Measurements from ENCODE around the gene IPO11.
A peak's percentile ranks its signal among the peaks of the same experiment; 100 is the strongest.

IPO11 gene

GRCh38 chr5:62575066-62575465, 162.5 kb downstream of the IPO11 start:
- DNase-seq: no peak

DNA sequence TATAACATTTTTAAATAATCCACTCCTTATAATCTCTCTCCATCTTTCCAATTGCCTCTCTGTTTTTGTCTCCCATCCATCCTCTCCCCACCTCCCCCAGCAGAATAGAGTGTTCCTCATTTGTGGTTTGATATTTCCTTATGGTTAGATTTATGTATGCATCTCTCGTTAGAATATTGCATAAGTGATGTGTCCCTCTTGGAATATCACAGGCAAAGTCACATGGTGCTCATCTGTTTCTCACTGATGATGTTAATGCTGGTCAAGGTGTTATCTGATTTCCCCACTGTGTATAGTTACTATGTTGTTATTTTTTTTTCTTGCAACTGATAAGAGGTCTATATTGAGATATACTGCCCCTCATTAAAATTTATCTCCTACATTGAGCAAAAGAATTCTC, 162.9 kb downstream of the IPO11 start:
- DNase-seq: no peak

- DNase-seq: no peak
Observed at GRCh38 chr5:62576570-62577170, 164.1 kb downstream of the IPO11 start.

GRCh38 chr5:62577488-62577887, 164.9 kb downstream of the IPO11 start:
- no peak for DNase-seq

- DNase-seq: peak; percentile 30 to 80
Observed at GRCh38 chr5:62578540-62578939, 166.0 kb downstream of the IPO11 start, which contains the start of gene LRRC70. Gene LRRC70, plus strand, starts transcription at chr5:62578819. Its CDS starts 620 bp downstream, at chr5:62579439.

DNA sequence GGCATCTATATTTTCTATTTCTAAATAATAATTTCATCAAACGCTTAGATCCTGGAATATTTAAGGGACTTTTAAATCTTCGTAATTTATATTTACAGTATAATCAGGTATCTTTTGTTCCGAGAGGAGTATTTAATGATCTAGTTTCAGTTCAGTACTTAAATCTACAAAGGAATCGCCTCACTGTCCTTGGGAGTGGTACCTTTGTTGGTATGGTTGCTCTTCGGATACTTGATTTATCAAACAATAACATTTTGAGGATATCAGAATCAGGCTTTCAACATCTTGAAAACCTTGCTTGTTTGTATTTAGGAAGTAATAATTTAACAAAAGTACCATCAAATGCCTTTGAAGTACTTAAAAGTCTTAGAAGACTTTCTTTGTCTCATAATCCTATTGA, 167.2 kb downstream of the IPO11 start:
- no peak for DNase-seq

DNA sequence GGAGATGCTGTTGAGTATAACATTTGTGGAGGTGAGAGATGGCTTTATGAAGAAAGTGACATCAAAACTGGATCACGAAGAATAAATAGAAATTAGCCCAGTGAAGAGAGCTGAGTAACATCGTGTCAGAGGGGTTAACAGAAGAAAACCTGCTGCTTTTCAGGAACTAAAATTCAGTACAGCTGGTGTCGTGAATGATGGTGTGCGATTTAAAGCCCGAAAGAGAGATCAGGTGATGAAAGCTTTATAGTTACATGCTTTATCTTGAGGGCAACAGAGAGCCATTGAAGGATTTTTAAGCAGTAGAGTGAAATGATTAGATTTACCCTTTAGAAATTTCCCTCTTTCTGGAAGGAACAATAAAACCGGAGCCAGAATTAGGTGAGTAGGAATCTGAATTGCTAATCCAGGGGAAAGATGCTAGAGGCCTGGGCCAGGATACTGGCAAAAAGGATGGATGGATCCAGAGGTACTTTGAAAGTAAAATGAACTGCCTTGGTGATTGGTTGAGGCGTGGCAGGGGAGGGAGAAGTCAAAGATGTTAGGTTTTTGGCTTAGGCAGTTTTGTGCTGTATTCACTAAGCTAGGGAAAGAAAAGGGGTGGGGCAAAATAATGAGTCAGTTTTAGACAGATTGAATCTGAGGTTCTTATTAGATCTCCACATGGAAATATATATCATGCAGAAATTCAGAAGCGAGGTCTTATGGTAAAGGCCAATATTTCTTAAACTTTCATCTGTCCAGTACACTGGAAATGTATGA, 169.5 kb downstream of the IPO11 start:
- no peak for DNase-seq

DNA sequence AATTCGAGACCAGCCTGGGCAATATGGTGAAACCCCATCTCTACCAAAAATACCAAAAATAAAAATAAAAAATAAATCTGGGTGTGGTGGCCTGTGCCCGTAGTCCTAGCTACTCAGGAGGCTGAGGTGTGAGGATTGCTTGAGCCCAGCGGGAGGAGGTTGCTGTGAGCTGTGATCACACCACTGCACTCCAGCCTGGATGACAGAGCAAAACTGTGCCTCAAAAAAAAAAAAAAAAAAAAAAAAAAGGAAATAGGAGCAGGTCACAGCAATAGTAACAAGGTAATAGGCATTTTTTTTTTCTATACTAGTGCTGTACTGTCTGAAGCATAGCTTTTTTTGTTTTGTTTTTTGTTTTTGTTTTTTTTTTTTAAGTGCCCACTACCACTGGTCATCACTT, 171.8 kb downstream of the IPO11 start:
- no peak for DNase-seq

- DNase-seq: no peak
Observed at GRCh38 chr5:62585306-62585705, 172.7 kb downstream of the IPO11 start.

- no peak for DNase-seq
Observed at GRCh38 chr5:62585751-62586150, 173.2 kb downstream of the IPO11 start.

DNA sequence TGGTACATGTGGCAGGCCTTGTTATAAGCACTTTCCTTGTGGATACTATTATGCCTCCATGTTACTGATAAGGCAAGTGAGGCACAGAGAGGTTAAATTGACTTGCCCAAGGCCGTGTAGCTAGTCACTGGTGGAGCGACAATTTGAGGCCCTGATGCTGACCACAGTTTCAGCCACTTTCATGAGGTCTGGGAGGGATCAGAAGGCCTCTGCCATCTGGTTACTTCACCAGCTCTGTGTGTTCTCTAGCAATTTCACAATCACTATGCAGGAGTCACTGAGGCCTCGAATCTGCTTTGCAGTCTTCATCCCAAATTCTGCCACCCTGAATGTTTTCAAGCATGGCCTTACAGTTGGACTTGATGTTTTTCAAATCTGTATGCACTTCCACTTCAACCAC, 175.2 kb downstream of the IPO11 start:
- DNase-seq: peak in 1 of 2 donors; percentile 14

GRCh38 chr5:62588668-62589067, 176.1 kb downstream of the IPO11 start:
- no peak for DNase-seq

DNA sequence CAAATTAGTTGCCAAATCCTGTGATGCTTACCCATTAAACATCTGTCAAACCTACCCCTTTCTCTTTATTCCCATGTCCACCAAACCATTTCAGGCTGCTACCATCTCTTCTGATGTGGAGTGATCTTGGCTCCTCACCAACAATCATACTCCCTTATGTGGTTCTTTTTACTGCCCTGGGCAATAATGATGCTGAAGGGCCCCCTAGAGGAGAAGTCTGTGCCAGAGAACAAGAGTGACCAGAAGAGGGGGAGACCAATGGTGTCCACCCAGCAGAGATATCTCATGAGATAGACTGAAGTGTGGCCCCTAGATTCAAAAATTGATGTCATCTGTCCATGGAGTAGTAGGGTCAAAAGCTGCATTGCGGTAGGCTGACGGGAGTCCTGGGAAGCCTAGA, 176.9 kb downstream of the IPO11 start:
- DNase-seq: no peak

- DNase-seq: no peak
Observed at GRCh38 chr5:62590387-62590786, 177.8 kb downstream of the IPO11 start.

- peak; percentile 74 to 78 for DNase-seq
Observed at GRCh38 chr5:62592558-62592957, 180.0 kb downstream of the IPO11 start.

GRCh38 chr5:62593331-62593730, 180.8 kb downstream of the IPO11 start:
- no peak for DNase-seq

GRCh38 chr5:62594364-62594984, 181.9 kb downstream of the IPO11 start:
- no peak for DNase-seq

DNA sequence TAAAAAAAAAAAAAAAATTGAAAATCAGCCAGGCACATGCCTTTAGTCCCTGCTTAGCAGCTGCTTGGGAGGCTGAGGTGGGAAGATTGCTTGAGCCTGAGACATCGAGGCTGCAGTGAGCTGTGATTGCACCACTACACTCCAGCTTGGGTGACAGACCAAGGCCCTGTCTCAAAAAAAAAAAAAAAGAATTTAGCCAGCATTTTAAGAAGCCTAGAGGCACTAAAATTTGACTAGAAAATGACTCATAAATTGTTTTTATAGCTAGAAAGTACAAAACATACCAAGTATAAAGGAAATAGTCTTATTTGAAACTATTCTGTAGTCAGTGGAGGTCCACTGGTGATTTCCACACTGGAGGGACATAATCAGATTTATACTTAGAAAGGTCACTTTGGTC, 183.5 kb downstream of the IPO11 start:
- DNase-seq: no peak

GRCh38 chr5:62596691-62597090, 184.1 kb downstream of the IPO11 start:
- DNase-seq: no peak

DNA sequence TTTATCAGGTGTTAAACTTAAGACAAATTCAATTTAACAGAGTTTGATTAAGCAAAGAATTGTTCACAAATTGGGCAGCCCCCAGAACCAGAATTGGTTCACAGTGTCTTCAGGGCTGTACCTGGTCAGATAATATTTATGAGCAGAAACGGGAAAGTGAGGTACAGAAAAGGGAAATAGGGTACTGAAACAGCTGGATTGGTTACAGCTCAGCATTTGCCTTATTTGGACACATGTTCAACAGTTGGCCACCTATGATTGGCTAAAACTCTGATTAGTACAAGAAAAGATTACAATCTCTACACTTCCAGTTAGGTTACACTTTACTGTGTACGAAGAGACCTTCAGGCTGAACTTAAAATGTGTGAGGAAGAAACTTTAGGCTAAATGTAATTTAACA, 184.8 kb downstream of the IPO11 start:
- DNase-seq: no peak

DNA sequence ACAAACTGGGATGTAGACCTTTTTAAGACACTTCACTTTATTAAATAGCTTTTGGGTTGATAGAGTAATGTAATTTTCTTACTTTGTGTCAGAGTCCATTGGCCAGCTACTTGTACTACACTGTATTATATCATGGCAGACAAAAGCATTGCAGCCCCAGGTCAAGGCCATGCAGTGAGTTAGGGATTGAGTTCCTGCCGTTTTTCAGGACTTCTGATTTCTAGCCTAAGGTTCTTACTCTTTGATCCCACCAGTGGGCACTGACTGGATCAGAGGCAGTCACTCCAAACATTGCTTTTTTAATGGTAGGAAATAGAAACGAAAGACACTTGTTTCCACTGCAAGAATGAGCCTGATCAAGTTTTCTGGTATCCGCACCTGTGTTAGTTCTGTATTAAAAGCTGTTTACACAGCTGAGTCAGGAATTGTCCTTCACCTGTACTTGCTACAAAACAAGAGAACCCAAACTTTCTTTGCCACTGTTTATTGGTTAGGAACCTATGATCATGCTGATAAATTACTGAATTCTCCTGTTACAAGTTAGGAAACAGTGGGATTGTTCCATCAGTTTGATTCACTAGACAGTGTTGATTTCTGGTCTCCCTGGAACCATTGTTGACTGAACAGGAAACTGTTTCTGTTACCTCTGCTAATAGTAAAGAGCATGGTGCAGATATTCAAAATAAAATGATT, 188.1 kb downstream of the IPO11 start:
- no peak for DNase-seq

GRCh38 chr5:62603934-62604333, 191.4 kb downstream of the IPO11 start:
- DNase-seq: no peak

GRCh38 chr5:62605638-62606037, 193.1 kb downstream of the IPO11 start:
- DNase-seq: no peak
